ENCODE measurements around the gene ME1. TPM values are rescaled to one million over a fixed set of nuclear protein-coding genes. Genes with fewer than 3 reads are reported as not detected.

ME1 gene
- total RNA-seq, 1 experiment from 2014 or later = 7.8 TPM

DNA sequence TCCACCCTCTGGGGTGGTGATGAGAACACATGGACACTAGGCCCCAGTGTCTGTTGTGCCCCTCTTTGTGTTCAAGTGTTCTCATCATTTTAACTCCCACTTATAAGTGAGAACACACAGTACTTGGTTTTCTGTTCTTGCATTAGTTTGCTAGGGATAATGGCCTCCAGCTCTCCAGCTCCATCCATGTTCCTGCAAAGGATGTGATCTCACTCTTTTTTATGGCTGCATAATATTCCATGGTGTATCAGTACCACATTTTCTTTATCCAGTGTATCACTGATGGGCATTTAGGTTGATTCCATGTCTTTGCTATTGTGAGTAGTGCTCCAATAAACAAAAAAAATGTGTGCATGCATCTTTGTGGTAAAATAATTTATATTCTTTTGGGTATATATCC is 170.3 kb downstream of the ME1 start:
- no peak overlapping the region for H4K5ac ChIP-seq (ENCODE audit: insufficient read length, low read depth, low read length)
- Mint-ChIP-seq H3K4me1 (peaks cover 0 to 5% of the 10 kb centered on the region in 2 experiments; a peak in 2 of 4 replicates), H3K4me3 (no peak overlapping the region), H3K9me3 (no peaks in the 10 kb centered on the region), H3K27me3 (ENCODE audit: low read depth) (no peaks in the 10 kb centered on the region), H3K36me3 (ENCODE audit: insufficient read depth in 1 of 3, low read depth in 3 of 3) (no peaks in the 10 kb centered on the region), H3K27ac (no peak overlapping the region)
- no peak overlapping the region for H3K27ac ChIP-seq (ENCODE audit: insufficient read length, low read depth, low read length)
- H3K18ac ChIP-seq (ENCODE audit: insufficient read length, low read depth, low read length) = no peak overlapping the region
- no peaks in the 10 kb centered on the region for H3K79me1 ChIP-seq (ENCODE audit: insufficient read depth, low read depth, low read length, poor library complexity, severe bottlenecking)
- peak overlapping the region; percentile 23 for H3K9ac ChIP-seq (ENCODE audit: extremely low read depth, insufficient read length, low read length)
- no peaks in the 10 kb centered on the region for H3K9me3 ChIP-seq (ENCODE audit: control insufficient read depth, low read depth, low read length)
- H3K4me1 ChIP-seq (ENCODE audit: insufficient read depth, low read length) = no peaks in the 10 kb centered on the region
- no peak overlapping the region for H2AFZ ChIP-seq (ENCODE audit: low read length)
- no peaks in the 10 kb centered on the region for H3K27me3 ChIP-seq (ENCODE audit: insufficient read depth, low read length)
- no peaks in the 10 kb centered on the region for H4K20me1 ChIP-seq (ENCODE audit: control insufficient read depth, insufficient read depth, insufficient read length)
- DNase-seq = no peak
- no peak overlapping the region for H2BK20ac ChIP-seq (ENCODE audit: low read depth, low read length, poor library complexity, severe bottlenecking)
- no peak overlapping the region for H2BK5ac ChIP-seq (ENCODE audit: insufficient read length, low read length)
- no peak overlapping the region for H3K4ac ChIP-seq (ENCODE audit: low read depth, low read length)
- H3T11ph ChIP-seq (ENCODE audit: low read length) = no peak overlapping the region
- H4K91ac ChIP-seq (ENCODE audit: insufficient read length, low read depth, low read length) = no peak overlapping the region
- TF ChIP-seq, protein P1, sequence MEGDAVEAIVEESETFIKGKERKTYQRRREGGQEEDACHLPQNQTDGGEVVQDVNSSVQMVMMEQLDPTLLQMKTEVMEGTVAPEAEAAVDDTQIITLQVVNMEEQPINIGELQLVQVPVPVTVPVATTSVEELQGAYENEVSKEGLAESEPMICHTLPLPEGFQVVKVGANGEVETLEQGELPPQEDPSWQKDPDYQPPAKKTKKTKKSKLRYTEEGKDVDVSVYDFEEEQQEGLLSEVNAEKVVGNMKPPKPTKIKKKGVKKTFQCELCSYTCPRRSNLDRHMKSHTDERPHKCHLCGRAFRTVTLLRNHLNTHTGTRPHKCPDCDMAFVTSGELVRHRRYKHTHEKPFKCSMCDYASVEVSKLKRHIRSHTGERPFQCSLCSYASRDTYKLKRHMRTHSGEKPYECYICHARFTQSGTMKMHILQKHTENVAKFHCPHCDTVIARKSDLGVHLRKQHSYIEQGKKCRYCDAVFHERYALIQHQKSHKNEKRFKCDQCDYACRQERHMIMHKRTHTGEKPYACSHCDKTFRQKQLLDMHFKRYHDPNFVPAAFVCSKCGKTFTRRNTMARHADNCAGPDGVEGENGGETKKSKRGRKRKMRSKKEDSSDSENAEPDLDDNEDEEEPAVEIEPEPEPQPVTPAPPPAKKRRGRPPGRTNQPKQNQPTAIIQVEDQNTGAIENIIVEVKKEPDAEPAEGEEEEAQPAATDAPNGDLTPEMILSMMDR (conservative IDR thresholded peaks at IDR 0.05) = no peak
- H2BK12ac ChIP-seq (ENCODE audit: insufficient read length, low read depth, low read length) = no peak overlapping the region
- H2BK15ac ChIP-seq (ENCODE audit: low read depth, low read length) = no peak overlapping the region
- H3K4me2 ChIP-seq (ENCODE audit: insufficient read depth, insufficient read length, low read length) = no peak overlapping the region
- H3K23me2 ChIP-seq (ENCODE audit: insufficient read length, low read depth, low read length, poor library complexity, severe bottlenecking) = no peaks in the 10 kb centered on the region
- no peak overlapping the region for H4K8ac ChIP-seq (replicated peaks; ENCODE audit: insufficient read length, low read depth, low read length)
- no peak overlapping the region for H2BK120ac ChIP-seq (ENCODE audit: low read depth, low read length, poor library complexity, severe bottlenecking)
- H2AK5ac ChIP-seq (ENCODE audit: insufficient read length, low read length) = no peak overlapping the region
- H3K56ac ChIP-seq (ENCODE audit: insufficient read length, low read depth, low read length) = no peak overlapping the region
- H3K23ac ChIP-seq (ENCODE audit: insufficient read length, low read depth, low read length) = no peak overlapping the region
- H3K79me2 ChIP-seq (ENCODE audit: insufficient read depth, low read length) = no peaks in the 10 kb centered on the region
- no peak overlapping the region for H3K14ac ChIP-seq (ENCODE audit: insufficient read depth, low read length)
